ENCODE measurements around the gene LY6G6F.

Gene LY6G6F

GRCh38 chr6:31663126-31663960, 43.3 kb upstream of the LY6G6F start:
- TF ChIP-seq FOXP2 (optimal IDR thresholded peaks at IDR 0.05; ENCODE audit: borderline replicate concordance, extremely low read depth, extremely low read length, insufficient read depth), result no peak
- TF ChIP-seq, protein P1, sequence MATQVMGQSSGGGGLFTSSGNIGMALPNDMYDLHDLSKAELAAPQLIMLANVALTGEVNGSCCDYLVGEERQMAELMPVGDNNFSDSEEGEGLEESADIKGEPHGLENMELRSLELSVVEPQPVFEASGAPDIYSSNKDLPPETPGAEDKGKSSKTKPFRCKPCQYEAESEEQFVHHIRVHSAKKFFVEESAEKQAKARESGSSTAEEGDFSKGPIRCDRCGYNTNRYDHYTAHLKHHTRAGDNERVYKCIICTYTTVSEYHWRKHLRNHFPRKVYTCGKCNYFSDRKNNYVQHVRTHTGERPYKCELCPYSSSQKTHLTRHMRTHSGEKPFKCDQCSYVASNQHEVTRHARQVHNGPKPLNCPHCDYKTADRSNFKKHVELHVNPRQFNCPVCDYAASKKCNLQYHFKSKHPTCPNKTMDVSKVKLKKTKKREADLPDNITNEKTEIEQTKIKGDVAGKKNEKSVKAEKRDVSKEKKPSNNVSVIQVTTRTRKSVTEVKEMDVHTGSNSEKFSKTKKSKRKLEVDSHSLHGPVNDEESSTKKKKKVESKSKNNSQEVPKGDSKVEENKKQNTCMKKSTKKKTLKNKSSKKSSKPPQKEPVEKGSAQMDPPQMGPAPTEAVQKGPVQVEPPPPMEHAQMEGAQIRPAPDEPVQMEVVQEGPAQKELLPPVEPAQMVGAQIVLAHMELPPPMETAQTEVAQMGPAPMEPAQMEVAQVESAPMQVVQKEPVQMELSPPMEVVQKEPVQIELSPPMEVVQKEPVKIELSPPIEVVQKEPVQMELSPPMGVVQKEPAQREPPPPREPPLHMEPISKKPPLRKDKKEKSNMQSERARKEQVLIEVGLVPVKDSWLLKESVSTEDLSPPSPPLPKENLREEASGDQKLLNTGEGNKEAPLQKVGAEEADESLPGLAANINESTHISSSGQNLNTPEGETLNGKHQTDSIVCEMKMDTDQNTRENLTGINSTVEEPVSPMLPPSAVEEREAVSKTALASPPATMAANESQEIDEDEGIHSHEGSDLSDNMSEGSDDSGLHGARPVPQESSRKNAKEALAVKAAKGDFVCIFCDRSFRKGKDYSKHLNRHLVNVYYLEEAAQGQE (IDR thresholded peaks at IDR 0.05; ENCODE audit: insufficient read depth in 1 of 2, low read depth in 2 of 2, low read length in 2 of 2), result no peak
- no peak for TF ChIP-seq POLR2AphosphoS5 (IDR thresholded peaks at IDR 0.05; ENCODE audit: low read depth, low read length)
- TF ChIP-seq TAF1 (IDR thresholded peaks at IDR 0.05; ENCODE audit: borderline replicate concordance, insufficient read depth, low read length), result no peak
- no peak for TF ChIP-seq SIN3A (IDR thresholded peaks at IDR 0.05; ENCODE audit: borderline replicate concordance, insufficient read depth, low read length)

DNA sequence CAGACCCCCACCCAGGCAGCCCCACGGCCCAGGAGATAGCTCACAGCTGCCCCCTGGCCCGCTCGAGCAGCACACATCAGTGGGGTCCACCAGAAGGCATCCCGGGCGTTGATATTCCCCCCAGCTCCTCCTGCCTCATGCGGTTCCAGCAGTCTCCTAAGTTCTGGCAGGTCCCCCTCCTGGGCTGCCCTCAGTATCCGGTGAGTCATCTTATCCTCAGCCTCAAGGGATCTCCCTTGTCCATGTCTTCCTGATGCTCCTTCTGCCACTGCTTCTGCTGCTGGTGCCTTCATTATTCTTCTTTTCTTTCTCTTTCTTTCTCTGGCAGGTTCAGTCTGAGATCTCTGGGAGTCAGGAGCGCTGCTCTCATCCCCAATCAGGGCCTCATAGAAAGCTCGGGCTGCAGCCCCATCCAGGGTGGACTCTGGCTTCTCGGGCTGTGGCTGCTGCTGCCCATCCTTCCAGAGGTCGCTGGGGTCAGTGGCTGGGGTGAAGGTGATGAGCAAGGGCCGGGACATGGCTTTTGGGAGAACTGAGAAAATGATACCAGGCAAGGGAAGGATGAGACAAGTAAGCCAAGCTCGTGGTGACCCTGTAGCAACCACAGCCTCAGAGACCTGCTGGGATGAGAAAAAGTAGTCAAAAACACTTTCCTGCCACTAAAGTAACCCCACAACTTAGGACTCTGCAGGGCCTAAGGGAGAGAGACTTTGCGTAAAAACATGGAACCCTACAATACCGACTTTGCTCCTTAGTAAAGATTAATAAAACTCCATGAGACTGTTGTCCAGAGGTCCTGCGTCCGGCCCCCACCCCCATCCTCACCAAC, 42.5 kb upstream of the LY6G6F start:
- TF ChIP-seq SIN3A (IDR thresholded peaks at IDR 0.05; ENCODE audit: borderline replicate concordance, insufficient read depth, low read length) (no peak), TAF1 (IDR thresholded peaks at IDR 0.05; ENCODE audit: borderline replicate concordance, insufficient read depth, low read length) (no peak), POLR2AphosphoS5 (IDR thresholded peaks at IDR 0.05; ENCODE audit: low read depth, low read length) (no peak), FOXP2 (optimal IDR thresholded peaks at IDR 0.05; ENCODE audit: borderline replicate concordance, extremely low read depth, extremely low read length, insufficient read depth) (no peak)
- TF ChIP-seq, protein P1 (IDR thresholded peaks at IDR 0.05; ENCODE audit: insufficient read depth in 1 of 2, low read depth in 2 of 2, low read length in 2 of 2), result no peak

DNA sequence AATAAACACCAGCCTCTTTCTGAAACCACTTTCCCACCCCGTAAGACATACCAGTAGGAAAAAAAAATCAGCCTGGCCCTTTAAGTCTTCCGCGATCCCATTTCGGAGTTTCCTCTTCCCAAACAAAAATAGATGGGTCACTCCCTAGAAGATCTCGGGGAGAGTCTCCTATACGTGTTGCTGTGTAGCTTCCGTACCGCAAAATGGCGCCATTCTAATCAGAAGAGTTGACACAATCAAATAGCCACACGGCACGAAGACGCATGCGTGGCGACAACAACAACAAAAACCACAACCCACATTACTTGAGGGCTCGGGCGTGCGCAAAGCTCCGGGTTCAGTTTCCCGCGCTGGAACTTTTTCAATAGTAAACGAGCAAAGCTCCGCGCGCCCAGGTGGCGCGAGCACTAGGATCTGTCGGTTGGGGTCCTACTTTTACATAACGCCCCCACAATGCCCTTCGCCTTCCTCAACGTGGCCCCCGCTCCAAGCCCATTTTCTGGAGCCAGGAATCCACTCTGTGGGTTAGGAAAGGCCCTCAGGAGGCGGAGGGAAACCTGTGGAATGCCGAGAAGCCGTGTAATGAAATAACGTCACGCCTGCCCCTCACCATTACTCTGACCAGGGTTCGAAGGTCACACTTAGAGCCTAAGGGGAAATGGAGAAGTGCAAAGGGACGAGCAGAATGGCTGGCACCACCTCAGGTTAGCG, 41.7 kb upstream of the LY6G6F start, which contains the start of gene GPANK1:
TSS of gene GPANK1 (minus strand) at position 208 of the 711 bp plus-strand sequence. CDS start 519 bp downstream, outside the sequence.
- TF ChIP-seq FOXP2 (optimal IDR thresholded peaks at IDR 0.05; ENCODE audit: borderline replicate concordance, extremely low read depth, extremely low read length, insufficient read depth) (peak; percentile 95), SIN3A (IDR thresholded peaks at IDR 0.05; ENCODE audit: borderline replicate concordance, insufficient read depth, low read length) (0 out of 2 replicates have a peak, but pooled peaks have one; percentile 66), POLR2AphosphoS5 (IDR thresholded peaks at IDR 0.05; ENCODE audit: low read depth, low read length) (peak; percentile 56), TAF1 (IDR thresholded peaks at IDR 0.05; ENCODE audit: borderline replicate concordance, insufficient read depth, low read length) (no peak)

DNA sequence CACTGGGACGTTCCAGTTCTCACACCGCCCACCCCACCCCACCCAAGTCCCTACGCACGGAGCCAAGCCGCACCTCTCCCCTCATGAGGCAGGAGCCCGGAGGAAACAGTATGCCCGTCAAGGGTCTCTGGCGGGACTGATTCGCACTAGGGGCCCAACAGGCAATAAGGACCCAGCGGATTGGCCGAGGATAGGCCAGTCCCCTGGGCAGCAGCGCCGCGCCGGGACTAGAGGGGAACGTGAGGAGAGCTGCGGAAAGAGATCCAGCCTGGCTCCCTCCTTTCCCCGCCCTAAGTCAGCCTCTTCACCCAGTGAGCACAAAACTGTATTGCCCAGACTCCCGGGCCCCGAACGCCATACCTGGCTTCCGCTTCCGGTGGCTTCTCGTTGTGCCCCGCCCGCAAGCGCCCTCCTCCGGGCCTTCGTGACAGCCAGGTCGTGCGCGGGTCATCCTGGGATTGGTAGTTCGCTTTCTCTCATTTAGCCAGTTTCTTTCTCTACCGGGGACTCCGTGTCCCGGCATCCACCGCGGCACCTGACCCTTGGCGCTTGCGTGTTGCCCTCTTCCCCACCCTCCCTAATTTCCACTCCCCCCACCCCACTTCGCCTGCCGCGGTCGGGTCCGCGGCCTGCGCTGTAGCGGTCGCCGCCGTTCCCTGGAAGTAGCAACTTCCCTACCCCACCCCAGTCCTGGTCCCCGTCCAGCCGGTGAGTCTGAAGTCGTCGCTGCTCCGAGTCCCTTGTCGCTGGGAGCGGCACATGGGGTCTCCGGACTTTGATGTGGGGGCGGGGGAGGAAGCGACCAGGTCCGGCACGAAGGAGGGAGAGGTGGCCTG, 40.9 kb upstream of the LY6G6F start, which contains the start of gene CSNK2B:
TSS of gene CSNK2B (plus strand) at position 580 of the 836 bp plus-strand sequence. CDS start 752 bp downstream, outside the sequence.
- TF ChIP-seq POLR2AphosphoS5 (IDR thresholded peaks at IDR 0.05; ENCODE audit: low read depth, low read length) (peak; percentile 83), SIN3A (IDR thresholded peaks at IDR 0.05; ENCODE audit: borderline replicate concordance, insufficient read depth, low read length) (peak; percentile 86; the same call in 1 of the 2 replicates), TAF1 (IDR thresholded peaks at IDR 0.05; ENCODE audit: borderline replicate concordance, insufficient read depth, low read length) (peak; percentile 79), FOXP2 (optimal IDR thresholded peaks at IDR 0.05; ENCODE audit: borderline replicate concordance, extremely low read depth, extremely low read length, insufficient read depth) (peak; percentile 9)
- TF ChIP-seq, protein P1 (IDR thresholded peaks at IDR 0.05; ENCODE audit: insufficient read depth in 1 of 2, low read depth in 2 of 2, low read length in 2 of 2), result 0 out of 4 replicates have a peak, but pooled peaks of 1 of the 2 experiments have one; percentile 21
